Activated naive CD8-positive, alpha-beta T cell (primary cell): ENCODE data around the gene COL8A2.
"Not testable (repeated sequence)": the region's sequence is repeated elsewhere in the genome, so short reads cannot be mapped to it uniquely, and the experiment has no call there.

ENCODE experiments used
- H3K27ac Mint-ChIP-seq: one replicate; pipeline ENCODE4 v1.8.0; 2021; ENCODE audit warnings: mixed read lengths
- H3K27me3 Mint-ChIP-seq: one replicate; pipeline ENCODE4 v1.8.0; 2021; ENCODE audit warnings: mixed read lengths
- H3K36me3 Mint-ChIP-seq: one replicate; pipeline ENCODE4 v1.8.0; 2021; ENCODE audit warnings: mixed read lengths
- H3K4me1 Mint-ChIP-seq: one replicate; pipeline ENCODE4 v1.8.0; 2021; ENCODE audit warnings: low read depth, mixed read lengths
- H3K4me3 Mint-ChIP-seq: one replicate; pipeline ENCODE4 v1.8.0; 2021; ENCODE audit warnings: mild to moderate bottlenecking, mixed read lengths
- H3K9me3 Mint-ChIP-seq: one replicate; pipeline ENCODE4 v1.8.0; 2021; ENCODE audit warnings: low read depth, mixed read lengths

COL8A2 gene

DNA sequence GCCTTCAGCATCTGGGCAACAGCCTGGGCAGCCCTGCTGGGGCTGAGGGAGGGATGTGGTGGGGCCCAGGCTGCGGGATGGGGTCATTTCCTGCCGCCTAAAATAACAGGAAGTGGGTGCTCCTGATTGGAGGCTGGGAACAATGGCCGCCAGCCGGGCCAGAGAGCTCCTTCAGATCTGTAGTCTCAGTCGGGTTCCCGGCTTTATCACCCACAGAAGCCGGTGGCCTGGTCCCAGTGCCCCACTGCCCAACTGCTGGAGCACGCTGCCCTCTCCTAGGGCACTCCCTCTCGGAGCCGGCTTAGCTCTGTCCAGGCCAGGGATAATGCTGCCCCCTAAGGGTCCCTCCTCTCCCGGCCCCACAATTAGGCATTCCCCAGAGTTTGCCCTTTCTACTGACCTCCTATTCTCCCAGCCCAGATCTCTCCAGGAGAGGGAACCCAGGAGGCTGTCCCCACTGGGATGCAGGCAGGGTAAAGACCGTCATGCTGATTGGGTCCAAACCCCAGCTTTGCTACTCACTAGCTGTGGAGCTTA is 36.0 kb upstream of the COL8A2 start:
- Mint-ChIP-seq H3K9me3 (no peaks in the 10 kb centered on the region), H3K27me3 (no peaks in the 10 kb centered on the region), H3K36me3 (peaks cover 9% of the 10 kb centered on the region), H3K4me1 (peaks cover 65% of the 10 kb centered on the region), H3K27ac (peak overlapping the region; percentile 99), H3K4me3 (peak overlapping the region; percentile 92)

- Mint-ChIP-seq H3K9me3 (no peaks in the 10 kb centered on the region), H3K36me3 (peaks cover 9% of the 10 kb centered on the region)
These were observed 35.4 kb upstream of the COL8A2 start for GRCh38 chr1:36160388-36160948.

DNA sequence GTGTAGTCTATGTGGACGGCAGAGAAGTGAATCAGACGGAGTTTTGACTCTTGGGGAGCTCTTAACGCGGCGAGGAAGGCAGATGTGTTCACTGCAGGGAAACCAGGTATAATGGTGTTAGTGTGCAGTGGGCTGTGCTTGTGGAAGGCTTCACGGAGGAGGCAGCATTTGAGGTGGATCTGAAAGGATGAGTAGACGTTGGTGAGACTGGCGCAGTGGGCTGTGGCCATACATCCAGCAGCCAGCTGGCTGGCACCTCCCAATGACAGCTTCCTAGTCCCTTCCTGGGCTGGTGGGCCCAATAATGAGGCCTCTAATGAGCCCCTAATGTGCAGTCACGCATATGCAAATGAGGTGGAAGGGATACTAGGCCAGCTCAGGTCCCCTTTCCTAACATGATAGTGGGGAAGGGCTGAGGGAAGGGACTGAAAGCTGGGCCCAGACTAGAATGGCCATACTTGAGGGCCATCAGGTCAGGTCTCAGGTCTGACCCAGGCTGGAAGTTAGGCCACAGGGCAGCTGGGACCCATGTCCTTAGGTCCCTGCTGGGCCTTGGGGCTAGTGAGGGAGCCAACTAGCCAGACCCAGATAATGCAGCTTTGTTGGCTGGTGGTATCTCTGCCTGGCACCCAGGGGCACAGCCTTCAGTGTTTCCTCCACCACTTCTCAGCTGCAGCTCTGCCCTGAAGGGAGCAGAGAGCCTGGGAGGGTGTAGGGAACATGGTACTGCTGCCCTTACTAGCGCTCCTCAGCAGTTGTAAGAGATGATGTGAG is 34.8 kb upstream of the COL8A2 start:
- Mint-ChIP-seq H3K36me3 (peaks cover 9% of the 10 kb centered on the region), H3K27ac (peak overlapping the region; percentile 99), H3K9me3 (no peaks in the 10 kb centered on the region), H3K4me1 (peaks cover 65% of the 10 kb centered on the region), H3K27me3 (no peaks in the 10 kb centered on the region), H3K4me3 (peak overlapping the region; percentile 92)

More at GRCh38 chr1:36160388-36160948, 35.4 kb upstream of the COL8A2 start:
- Mint-ChIP-seq H3K4me1 (peaks cover 64% of the 10 kb centered on the region), H3K27ac (peak overlapping the region; percentile 99), H3K27me3 (no peaks in the 10 kb centered on the region), H3K4me3 (peak overlapping the region; percentile 92)

GRCh38 chr1:36158827-36159252 is 33.8 kb upstream of the COL8A2 start:
- Mint-ChIP-seq H3K27ac (peak overlapping the region; percentile 99), H3K4me3 (peak overlapping the region; percentile 93), H3K4me1 (peaks cover 63% of the 10 kb centered on the region)
- H3K36me3 Mint-ChIP-seq, H3K27me3 Mint-ChIP-seq, H3K9me3 Mint-ChIP-seq: not testable (repeated sequence)

DNA sequence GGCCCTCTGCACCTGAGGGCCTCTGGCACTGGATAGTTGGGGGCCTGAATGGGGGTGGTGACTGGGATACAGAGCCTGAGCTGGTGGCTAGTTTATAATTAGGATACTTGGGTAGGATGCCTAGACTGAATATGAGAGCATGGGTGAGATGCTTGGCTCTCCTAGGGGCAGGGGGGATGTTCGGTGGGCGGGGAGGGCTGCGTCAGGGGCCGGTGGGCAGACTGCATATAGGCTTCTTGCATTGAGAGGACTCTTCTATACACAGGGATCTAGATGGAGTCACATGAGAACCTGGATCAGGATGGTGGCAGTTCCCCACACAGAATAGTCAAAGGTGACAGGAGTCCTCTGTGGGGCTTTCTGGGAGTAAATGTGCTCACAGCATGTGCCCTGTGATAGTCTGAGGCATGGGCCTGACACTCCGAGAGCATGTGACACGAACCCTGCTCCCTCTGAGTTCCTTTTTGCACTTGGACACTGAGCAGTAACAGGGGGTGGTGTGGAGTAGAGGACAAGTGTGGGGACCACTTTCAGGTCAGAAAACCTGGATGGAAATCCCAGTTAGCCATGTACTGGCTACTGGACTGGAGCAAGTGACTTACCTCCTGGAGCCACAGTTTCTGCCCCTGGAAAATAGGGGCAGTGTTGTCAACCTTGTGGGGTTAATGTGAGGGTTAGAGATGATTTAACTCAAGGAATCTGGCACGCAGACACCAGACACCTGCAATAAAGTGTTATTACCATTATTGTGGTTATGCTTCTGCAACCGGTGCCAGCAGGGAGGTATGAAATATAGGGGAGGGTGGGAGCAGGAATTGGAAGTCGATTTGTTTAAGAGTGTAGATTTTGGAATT is 33.2 kb upstream of the COL8A2 start:
- Mint-ChIP-seq H3K36me3 (peaks cover 4% of the 10 kb centered on the region), H3K27ac (peak overlapping the region; percentile 96), H3K27me3 (no peaks in the 10 kb centered on the region), H3K4me3 (peak overlapping the region; percentile 93), H3K4me1 (peaks cover 67% of the 10 kb centered on the region), H3K9me3 (no peaks in the 10 kb centered on the region)

GRCh38 chr1:36157115-36157903 is 32.3 kb upstream of the COL8A2 start:
- Mint-ChIP-seq H3K9me3 (no peaks in the 10 kb centered on the region), H3K4me3 (peak overlapping the region; percentile 93), H3K27ac (peak overlapping the region; percentile 96), H3K36me3 (peaks cover 4% of the 10 kb centered on the region), H3K4me1 (peaks cover 66% of the 10 kb centered on the region), H3K27me3 (no peaks in the 10 kb centered on the region)

GRCh38 chr1:36156329-36157114 is 31.5 kb upstream of the COL8A2 start:
- H3K9me3 Mint-ChIP-seq = no peaks in the 10 kb centered on the region
- peaks cover 65% of the 10 kb centered on the region for H3K4me1 Mint-ChIP-seq
- no peaks in the 10 kb centered on the region for H3K27me3 Mint-ChIP-seq

GRCh38 chr1:36155408-36156328 is 30.6 kb upstream of the COL8A2 start, which contains the start of gene MAP7D1:
Gene MAP7D1 (plus strand): TSS chr1:36156160. CDS start chr1:36156418, 258 bp downstream.
- peaks cover 67% of the 10 kb centered on the region for H3K4me1 Mint-ChIP-seq
- no peaks in the 10 kb centered on the region for H3K9me3 Mint-ChIP-seq
- peak within 1 kb of the TSS; percentile 93 for H3K4me3 Mint-ChIP-seq
- peak within 1 kb of the TSS; percentile 96 for H3K27ac Mint-ChIP-seq
- no peaks in the 10 kb centered on the region for H3K27me3 Mint-ChIP-seq
- H3K36me3 Mint-ChIP-seq = peaks cover 4% of the 10 kb centered on the region

More at GRCh38 chr1:36156329-36157114, 31.5 kb upstream of the COL8A2 start:
- Mint-ChIP-seq H3K27ac (peak overlapping the region; percentile 84), H3K4me3 (peak overlapping the region; percentile 93), H3K36me3 (peaks cover 4% of the 10 kb centered on the region)

- peaks cover 4% of the 10 kb centered on the region for H3K36me3 Mint-ChIP-seq
- H3K4me3 Mint-ChIP-seq = peak overlapping the region; percentile 85
- no peaks in the 10 kb centered on the region for H3K27me3 Mint-ChIP-seq
- no peaks in the 10 kb centered on the region for H3K9me3 Mint-ChIP-seq
- peaks cover 68% of the 10 kb centered on the region for H3K4me1 Mint-ChIP-seq
- peak overlapping the region; percentile 96 for H3K27ac Mint-ChIP-seq
These were observed 29.9 kb upstream of the COL8A2 start for GRCh38 chr1:36154765-36155407.

DNA sequence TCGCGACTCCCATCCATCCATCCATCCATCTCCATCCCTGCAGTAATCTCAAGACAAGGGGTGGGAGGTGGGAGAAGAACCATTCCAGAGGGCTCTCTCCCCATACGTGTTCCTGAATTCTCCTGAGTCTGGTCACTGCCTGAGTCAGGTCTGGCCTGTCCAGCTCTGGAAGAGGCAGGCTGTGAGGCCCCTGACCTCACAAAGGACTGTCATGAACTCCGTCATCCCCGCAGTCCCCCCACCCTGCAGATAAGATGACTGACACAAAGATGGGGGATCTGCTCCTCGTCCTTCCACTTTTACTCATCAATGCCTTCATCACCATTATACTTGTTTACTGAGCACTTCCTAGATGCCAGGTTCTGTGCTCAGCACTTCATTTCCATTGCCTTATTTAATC is 29.3 kb upstream of the COL8A2 start:
- peak overlapping the region; percentile 96 for H3K27ac Mint-ChIP-seq
- H3K36me3 Mint-ChIP-seq = peaks cover 2% of the 10 kb centered on the region
- H3K4me3 Mint-ChIP-seq = peak overlapping the region; percentile 85
- H3K4me1 Mint-ChIP-seq = peaks cover 67% of the 10 kb centered on the region
- no peaks in the 10 kb centered on the region for H3K27me3 Mint-ChIP-seq
- H3K9me3 Mint-ChIP-seq = no peaks in the 10 kb centered on the region

DNA sequence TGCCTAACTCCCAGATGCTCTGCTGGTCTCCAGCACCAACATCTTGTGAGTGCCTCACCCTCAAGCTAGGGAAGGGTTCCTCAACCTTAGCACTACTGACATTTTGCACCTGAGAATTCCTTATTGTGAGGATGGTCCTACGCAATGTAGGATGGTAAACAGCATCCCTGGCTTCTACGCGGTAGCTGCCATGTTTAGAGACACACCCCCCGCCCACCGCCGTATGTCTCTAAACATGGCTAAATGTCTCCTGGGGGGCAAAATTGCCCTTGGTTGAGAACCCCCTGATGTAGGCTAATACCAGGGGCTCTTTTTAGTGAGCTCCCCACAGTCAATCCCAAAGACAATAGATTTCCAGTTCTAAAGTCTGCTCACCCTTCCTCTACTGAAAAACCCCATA is 28.5 kb upstream of the COL8A2 start:
- Mint-ChIP-seq H3K4me1 (peaks cover 64% of the 10 kb centered on the region), H3K27me3 (no peaks in the 10 kb centered on the region), H3K27ac (peak overlapping the region; percentile 66), H3K36me3 (no peaks in the 10 kb centered on the region), H3K4me3 (peak overlapping the region; percentile 52), H3K9me3 (no peaks in the 10 kb centered on the region)

GRCh38 chr1:36151845-36152203 is 26.8 kb upstream of the COL8A2 start:
- Mint-ChIP-seq H3K36me3 (no peaks in the 10 kb centered on the region), H3K27me3 (no peaks in the 10 kb centered on the region), H3K4me3 (peak overlapping the region; percentile 71), H3K9me3 (no peaks in the 10 kb centered on the region), H3K27ac (peak overlapping the region; percentile 86), H3K4me1 (peaks cover 63% of the 10 kb centered on the region)
